HG03064 (cell line): ENCODE results near the gene HEXA.

Source experiments
- ATAC-seq: cut with Tn5 transposase; IDR thresholded peaks from one replicate; pipeline ENCODE4 v1.9.1; 2021; ENCODE audit warnings: low read depth; ENCODE audit not compliant: unreplicated experiment

Gene HEXA

GRCh38 chr15:72323752-72324151 is 52.1 kb downstream of the HEXA start:
- no peak for ATAC-seq

DNA sequence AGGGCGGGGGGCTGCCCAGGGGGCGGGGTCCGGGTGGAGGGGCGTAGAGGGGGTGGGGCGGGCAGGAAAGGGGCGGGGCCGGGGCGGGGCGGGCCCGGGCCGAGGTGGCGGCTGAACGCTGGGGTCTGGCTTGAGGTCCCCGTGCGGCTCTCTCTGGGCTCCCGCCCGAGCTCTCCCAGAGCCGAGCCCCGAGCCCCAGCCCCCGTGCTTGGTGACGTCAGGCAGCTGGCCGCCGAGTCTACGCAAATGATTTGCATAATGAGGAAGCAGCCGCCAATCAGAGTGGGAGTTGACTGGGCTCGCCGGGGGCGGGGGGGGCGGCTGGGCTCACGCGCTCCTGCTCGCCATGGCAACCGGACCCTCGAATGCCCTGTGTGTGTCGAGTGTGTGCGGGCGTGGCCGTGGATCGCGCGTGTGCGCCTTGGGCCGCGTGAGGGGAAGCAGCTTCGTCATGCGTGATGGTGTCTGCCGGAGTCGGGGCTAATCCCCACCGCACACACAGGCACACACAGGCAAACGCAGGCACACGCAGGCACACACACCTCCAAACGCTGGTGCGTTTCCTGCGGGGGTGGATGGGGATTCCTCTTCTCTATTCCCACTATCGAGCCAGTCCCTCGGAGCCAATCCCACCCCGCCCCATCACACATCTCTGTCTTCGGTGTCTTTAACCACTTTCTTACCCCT is 55.7 kb downstream of the HEXA start, which contains the start of gene CELF6:
Gene CELF6 (minus strand): TSS at position 173 of the 687 bp plus-strand sequence. CDS start 283 bp downstream, outside the sequence.
- ATAC-seq, result no peak

GRCh38 chr15:72319360-72319984 is 56.3 kb downstream of the HEXA start:
- no peak for ATAC-seq

DNA sequence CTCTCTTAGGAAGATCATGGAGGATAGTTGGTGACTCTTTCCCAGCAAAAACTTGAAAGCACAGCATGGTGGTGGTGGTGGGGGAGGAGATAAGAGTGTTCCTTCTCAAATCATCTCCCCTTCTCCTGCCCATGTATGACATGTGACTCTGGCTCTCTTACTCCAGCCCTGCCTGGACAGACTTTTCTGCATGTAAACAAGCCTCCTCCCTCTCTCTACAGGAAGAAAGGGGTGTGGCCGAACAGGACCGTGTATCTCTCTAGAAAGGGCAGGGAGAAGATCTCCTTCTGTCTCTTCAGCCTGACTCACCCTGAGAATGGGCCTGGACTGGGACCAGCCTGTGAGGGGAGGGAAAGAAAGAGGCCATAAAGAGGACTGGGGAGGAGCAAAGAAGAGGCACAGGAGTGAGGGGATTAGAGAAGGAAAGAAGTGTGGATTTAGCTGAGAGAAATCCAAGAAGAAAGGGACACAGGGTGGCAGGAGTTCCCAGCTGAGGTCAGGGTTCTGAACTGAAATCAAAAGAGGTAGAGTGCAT is 57.3 kb downstream of the HEXA start:
- ATAC-seq, result no peak

DNA sequence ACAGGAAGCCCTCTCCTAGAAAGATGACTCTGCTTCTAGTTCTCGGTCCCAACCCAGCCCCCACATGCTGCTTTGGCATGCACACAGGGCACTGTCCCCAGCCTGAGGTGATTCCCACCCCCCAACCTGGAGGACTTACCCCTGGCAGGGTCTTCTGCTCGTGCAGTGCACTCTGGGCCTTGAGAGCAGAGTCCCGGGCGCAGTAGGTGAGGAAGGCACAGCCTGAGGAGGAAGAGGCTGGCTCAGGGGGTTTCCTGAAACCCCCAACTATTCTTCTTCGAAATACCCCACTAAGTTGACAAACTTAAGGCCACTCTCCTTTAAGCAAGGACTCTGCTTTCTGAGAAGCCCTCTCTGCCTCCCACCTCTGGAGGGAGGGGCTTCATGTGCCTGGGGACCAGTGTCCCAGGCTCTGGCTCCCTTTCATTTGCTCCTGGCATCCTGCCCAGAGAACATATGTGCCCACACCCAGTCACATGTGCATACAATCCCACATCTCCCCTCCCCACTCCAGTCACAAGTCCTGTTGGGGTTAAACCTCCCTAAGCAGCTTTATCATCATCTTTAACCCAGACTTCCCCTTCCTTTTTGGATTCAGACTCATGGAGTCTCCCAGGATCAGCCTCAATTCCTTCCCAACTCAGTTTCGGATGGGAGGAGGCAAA is 60.0 kb downstream of the HEXA start:
- ATAC-seq, result no peak

DNA sequence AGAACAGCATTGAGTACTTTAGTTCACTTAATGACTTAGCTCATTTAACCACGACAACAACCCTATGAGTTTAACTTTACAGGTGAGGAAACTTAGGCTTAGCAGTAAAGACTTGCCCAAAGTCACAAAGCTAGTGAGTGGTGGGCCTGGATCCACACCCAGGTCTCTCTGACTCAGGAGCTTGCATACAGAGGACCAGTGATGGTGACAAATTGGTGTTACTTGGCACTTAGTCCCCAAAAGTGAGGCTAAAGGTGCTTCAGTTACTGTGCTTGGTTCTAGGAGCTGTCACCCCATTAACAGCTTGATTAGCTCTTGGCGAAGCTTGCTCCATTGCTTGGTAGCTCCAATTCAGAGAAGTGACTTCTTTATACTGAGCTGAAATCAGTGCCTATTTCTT is 61.9 kb downstream of the HEXA start:
- ATAC-seq, result no peak

DNA sequence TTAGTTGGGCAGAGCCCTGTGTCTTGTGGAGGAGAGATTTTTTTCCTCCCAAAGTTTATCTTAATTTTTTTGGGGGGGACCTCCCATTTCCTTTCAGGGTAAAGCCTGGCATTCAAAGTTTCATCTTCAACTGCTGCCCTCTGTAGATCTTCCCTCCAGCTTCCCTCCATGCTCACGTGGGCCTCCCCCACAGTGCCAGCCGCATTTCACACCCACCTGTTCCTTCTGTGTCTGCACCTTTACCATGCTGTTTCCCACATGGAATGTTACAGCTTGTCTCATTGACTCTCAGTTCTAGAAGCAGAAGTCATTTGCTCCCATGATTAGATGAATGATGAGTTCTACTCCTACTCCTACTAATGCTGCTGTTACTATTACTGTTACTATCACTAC is 62.4 kb downstream of the HEXA start:
- ATAC-seq, result no peak

DNA sequence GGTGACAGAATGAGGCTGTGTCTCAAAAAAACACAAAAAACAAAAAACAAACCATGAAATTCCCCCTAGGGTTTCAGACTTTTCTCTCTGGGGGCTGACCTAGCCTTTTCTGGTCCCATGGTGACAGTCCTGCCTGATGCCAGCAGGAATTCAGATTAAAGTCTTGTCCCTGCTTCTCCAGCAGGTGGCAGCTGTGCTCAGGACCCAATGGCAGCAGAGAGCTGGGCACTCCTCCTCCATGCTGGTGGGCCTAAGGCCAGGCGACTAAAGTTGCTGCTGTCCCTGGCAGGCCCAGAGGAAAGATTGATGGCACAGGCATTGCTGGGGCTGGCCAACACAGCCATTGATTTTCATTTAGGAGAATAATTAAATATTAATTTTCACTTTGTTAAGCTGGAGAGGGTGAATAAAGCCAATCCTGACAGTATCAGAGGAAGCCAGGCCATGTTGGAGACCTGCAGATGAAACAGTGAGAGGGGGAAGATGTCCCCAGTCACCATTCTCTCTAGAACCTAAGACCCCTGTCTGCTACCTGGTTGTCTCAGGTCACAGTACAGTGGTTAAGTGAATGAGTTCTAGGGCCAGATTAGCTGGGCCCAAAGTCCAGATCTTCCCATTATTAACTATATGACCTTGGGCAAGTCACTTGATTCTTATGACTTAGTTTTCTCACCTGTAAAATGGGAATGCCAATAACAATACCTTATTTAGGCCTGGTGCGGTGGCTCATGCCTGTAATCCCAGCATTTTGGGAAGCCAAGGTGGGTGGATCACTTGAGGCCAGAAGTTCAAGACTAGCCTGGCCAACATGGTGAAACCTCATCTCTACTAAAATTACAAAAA is 63.0 kb downstream of the HEXA start:
- ATAC-seq, result no peak

GRCh38 chr15:72307026-72307425 is 68.8 kb downstream of the HEXA start:
- ATAC-seq, result no peak

DNA sequence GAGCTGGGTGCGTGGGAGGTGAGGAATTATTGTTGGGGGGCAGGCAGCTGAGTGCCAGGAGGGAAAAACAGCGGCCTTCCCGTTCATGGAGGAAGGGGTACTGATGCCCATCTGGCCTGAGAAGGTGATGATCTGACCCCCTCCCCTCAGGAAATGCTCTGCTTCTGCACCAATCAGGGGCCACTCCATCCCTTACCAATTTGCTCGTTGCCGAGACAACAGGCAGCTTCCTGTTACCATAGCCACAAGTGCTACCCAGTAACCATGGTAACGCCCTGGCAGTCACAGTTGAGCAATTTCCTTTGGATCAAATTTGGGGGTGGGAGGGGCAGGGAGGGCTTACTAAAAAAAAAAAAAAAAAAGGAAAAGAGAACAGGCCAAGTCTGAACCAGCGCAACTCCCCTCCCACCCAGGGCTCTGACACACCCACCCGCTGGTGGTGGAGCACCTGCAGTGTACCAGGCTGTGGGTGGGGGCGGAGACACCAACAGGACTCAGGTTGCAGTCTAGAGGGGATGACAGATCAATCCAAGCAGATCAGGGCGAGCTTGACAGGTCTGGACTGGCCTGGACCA is 69.5 kb downstream of the HEXA start:
- no peak for ATAC-seq

GRCh38 chr15:72304596-72304995 is 71.2 kb downstream of the HEXA start:
- no peak for ATAC-seq

DNA sequence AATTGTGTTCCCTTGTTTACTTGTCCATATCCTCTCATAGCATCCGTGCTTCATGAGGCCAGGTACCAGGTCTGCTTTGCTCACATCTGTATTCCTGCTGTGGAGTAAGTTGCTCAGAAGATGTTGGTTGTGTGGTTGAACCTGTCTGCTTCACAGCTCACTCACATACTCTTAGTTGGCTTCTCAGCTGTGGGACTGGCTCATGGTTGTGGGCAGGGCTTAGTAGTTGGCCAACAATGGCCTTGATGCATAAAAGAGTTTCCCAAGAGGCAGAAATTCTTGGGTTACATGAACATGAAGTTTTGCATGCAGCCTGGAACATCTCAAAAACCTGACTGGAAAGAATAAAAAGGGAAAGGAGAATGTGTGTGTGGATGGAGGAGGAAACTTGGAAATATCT is 72.9 kb downstream of the HEXA start:
- ATAC-seq, result no peak
